ENCODE results near the gene ARMCX5. TPM values are rescaled to one million over a fixed set of nuclear protein-coding genes. Genes with fewer than 3 reads are reported as not detected.

Gene ARMCX5
- 10.9 TPM for polyA plus RNA-seq (2012; ENCODE audit: insufficient read length, low read depth)

- TF ChIP-seq POLR2AphosphoS5 (IDR thresholded peaks at IDR 0.05; ENCODE audit: low read depth, low read length) (peak; percentile 71), FOXP2 (optimal IDR thresholded peaks at IDR 0.05; ENCODE audit: borderline replicate concordance, extremely low read depth, extremely low read length, insufficient read depth) (peak; percentile 18), REST (IDR thresholded peaks at IDR 0.05; ENCODE audit: insufficient read depth in 1 of 2, low read depth in 2 of 2, low read length in 2 of 2) (no peak), TAF1 (IDR thresholded peaks at IDR 0.05; ENCODE audit: borderline replicate concordance, insufficient read depth, low read length) (no peak), SIN3A (IDR thresholded peaks at IDR 0.05; ENCODE audit: borderline replicate concordance, insufficient read depth, low read length) (0 out of 2 replicates have a peak, but pooled peaks have one; percentile 31)
Measured at GRCh38 chrX:102599084-102599950, at the start of gene ARMCX5. Gene ARMCX5, plus strand, starts transcription at chrX:102599515. Its CDS starts 2,627 bp downstream, at chrX:102602142.

- TF ChIP-seq FOXP2 (optimal IDR thresholded peaks at IDR 0.05; ENCODE audit: borderline replicate concordance, extremely low read depth, extremely low read length, insufficient read depth) (no peak), SIN3A (IDR thresholded peaks at IDR 0.05; ENCODE audit: borderline replicate concordance, insufficient read depth, low read length) (no peak), TAF1 (IDR thresholded peaks at IDR 0.05; ENCODE audit: borderline replicate concordance, insufficient read depth, low read length) (no peak), REST (IDR thresholded peaks at IDR 0.05; ENCODE audit: insufficient read depth in 1 of 2, low read depth in 2 of 2, low read length in 2 of 2) (no peak), POLR2AphosphoS5 (IDR thresholded peaks at IDR 0.05; ENCODE audit: low read depth, low read length) (no peak)
Measured at GRCh38 chrX:102558607-102559006, 40.7 kb upstream of the ARMCX5 start.

- no peak for TF ChIP-seq REST (IDR thresholded peaks at IDR 0.05; ENCODE audit: insufficient read depth in 1 of 2, low read depth in 2 of 2, low read length in 2 of 2)
- TF ChIP-seq TAF1 (IDR thresholded peaks at IDR 0.05; ENCODE audit: borderline replicate concordance, insufficient read depth, low read length): no peak
- TF ChIP-seq SIN3A (IDR thresholded peaks at IDR 0.05; ENCODE audit: borderline replicate concordance, insufficient read depth, low read length): no peak
- TF ChIP-seq POLR2AphosphoS5 (IDR thresholded peaks at IDR 0.05; ENCODE audit: low read depth, low read length): no peak
- no peak for TF ChIP-seq FOXP2 (optimal IDR thresholded peaks at IDR 0.05; ENCODE audit: borderline replicate concordance, extremely low read depth, extremely low read length, insufficient read depth)
Measured at GRCh38 chrX:102560423-102561068, 38.8 kb upstream of the ARMCX5 start.

- TF ChIP-seq FOXP2 (optimal IDR thresholded peaks at IDR 0.05; ENCODE audit: borderline replicate concordance, extremely low read depth, extremely low read length, insufficient read depth): no peak
- TF ChIP-seq POLR2AphosphoS5 (IDR thresholded peaks at IDR 0.05; ENCODE audit: low read depth, low read length): no peak
- no peak for TF ChIP-seq REST (IDR thresholded peaks at IDR 0.05; ENCODE audit: insufficient read depth in 1 of 2, low read depth in 2 of 2, low read length in 2 of 2)
- TF ChIP-seq TAF1 (IDR thresholded peaks at IDR 0.05; ENCODE audit: borderline replicate concordance, insufficient read depth, low read length): no peak
- no peak for TF ChIP-seq SIN3A (IDR thresholded peaks at IDR 0.05; ENCODE audit: borderline replicate concordance, insufficient read depth, low read length)
Measured at GRCh38 chrX:102580891-102581290, 18.4 kb upstream of the ARMCX5 start.
